Measurements from ENCODE around the gene CCL1.

CCL1 gene

DNA sequence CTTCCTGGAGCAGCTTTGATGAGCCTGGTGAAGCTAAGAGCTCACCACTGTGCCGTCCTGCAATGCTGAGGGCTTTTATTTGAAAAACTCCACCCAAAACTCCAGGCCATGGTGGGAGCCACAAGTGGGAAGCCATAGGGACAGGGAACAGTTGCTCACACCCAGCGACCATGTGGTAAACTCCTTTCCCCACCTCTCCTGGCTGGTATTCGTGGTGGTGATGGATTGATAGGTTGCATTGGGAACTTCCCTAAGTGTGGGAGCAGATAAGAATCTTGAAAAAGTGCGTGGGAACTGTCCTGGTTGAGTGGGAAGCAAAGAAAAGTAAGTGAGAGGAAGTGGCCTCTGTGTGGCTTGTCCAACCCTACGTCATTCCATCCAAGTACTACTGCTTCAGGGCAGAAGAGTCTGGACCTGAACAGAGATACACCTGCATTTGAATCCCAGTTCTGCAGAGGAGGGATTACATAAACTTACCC is at the start of gene CCL1:
CCL1 (minus strand) TSS at position 51 of the 479 bp plus-strand sequence. CDS start 72 bp downstream, outside the sequence.
- DNase-seq = no peak

GRCh38 chr17:34412534-34412933 is 49.5 kb upstream of the CCL1 start:
- DNase-seq = no peak

- no peak for DNase-seq
Measured at GRCh38 chr17:34411646-34412421, 48.8 kb upstream of the CCL1 start.

- DNase-seq = no peak
Measured at GRCh38 chr17:34409352-34409751, 46.3 kb upstream of the CCL1 start.

DNA sequence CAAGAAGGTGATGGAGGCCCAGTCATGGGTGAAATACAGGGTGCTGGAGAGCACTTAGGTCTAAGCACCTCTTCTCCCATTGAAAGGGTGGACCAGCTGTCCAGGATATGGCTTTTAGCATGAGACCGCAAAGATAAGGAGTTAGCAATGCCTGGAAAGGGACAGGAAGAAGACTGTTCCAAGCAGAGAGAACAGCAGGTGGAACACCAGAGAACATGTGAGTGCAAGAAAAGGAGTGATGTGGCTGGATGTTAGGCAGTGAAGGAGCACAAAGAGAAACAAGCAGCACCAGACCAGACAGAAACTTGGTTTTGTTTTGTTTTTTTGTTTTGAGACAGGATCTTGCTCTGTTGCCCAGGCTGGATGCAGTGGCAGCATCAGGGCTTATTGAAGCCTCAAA is 45.4 kb upstream of the CCL1 start:
- no peak for DNase-seq

- no peak for DNase-seq
Measured at GRCh38 chr17:34406226-34406625, 43.2 kb upstream of the CCL1 start.

- DNase-seq = no peak
Measured at GRCh38 chr17:34403006-34403405, 40.0 kb upstream of the CCL1 start.

- DNase-seq = no peak
Measured at GRCh38 chr17:34401165-34401564, 38.1 kb upstream of the CCL1 start.

DNA sequence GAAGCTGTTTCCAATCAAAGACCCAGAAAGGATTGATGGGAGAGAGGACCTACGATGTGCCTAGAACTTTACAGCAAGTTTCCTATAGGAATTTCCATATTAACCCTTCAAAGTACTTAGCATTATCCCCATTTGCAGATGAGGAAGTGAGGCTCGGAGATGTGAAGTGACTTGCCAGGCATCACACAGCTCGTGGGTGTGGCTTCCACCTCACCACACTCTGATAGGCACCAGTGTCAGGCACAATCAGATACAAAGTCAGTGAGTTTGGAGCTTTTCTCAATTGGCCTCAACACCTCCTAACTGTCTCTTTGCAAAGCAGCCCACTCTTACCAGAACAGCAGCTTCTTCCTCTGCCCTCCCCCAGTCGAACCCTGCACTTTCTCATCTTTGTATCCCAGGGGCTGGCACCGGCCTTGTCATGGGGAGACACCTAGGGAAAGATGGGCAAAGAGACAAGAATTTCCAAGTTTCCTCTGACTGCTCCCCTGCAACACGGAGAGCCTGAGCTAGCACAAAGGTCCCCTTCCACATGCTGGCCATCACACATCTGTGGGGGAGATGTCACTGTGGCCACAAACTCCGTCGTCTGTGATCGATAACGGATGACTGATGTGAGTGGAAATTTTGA is 37.4 kb upstream of the CCL1 start:
- no peak for DNase-seq

DNA sequence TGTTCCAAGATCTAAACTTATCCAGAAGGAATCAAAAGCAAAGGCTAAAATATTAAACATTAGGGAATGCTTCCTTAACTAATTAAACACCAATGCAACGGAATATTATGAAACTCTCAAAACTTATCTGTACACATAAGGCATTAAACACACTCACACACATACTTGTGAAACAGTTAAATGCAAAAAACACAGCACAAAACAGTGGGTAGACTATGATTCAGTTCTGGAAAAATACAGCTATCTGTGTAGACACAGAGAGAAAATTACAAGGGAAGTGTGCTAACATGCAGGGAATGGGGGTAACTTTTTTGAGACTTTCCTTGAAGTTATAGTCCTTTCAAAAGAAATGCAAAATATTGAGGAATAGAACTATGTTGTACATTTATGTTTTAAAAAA is 36.7 kb upstream of the CCL1 start:
- DNase-seq = no peak

DNA sequence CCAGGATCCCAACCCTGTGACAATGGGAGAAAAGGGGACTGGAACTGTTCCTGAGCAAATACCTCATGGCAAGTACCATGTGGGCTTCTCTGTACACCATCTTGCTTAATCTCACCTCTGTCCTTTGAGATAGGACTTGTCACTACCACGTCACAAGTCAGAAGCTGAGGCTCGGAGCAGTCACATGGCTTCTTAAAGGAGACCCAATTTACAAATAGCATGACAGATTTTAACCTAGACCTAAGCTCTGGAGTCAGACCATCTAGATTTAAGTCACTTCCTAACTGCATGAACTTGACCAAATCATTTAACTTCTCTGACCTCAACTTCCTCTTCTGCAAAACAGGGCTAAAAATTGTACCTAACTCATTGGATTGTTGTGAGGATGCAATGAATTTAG is 36.0 kb upstream of the CCL1 start:
- DNase-seq = no peak

DNA sequence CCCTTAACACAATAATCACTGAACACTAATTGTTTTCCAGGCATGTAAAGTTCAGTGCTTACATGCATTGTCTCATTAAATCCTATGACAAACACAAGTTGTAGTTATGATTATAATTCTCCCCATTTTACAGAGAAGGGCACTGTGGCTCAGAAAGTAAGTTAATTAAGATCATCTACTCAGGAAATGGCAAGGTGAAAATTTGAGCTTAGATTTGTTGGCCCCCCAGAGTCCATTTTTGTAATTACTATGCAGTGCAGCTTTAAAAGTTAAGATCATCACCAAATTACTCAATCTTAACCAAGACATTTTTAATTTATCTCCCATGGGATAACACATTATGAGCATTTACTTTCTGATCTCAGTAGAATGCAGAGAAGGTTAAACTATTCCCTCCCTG is 34.2 kb upstream of the CCL1 start:
- no peak for DNase-seq

- DNase-seq = no peak
Measured at GRCh38 chr17:34393401-34393800, 30.4 kb upstream of the CCL1 start.

GRCh38 chr17:34391241-34391640 is 28.2 kb upstream of the CCL1 start:
- no peak for DNase-seq

DNA sequence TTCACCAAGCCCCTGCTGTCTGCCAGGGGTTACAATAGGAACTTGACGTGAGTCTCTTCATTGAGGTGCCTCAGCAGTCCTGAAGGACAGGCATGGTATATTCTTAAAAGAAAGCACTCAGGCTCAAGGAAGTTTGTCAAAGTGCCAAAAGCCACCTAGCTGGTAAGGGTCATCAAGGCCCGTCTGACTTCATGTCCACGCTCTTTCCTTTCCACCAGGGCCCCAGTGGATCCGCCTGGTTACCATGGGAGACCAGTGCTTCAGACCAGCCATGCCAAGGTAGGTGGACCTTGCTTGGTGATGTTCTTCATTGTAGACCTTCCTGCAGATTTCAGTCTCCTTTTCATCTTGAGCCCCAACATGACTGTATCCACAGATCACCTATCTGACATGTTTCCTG is 27.6 kb upstream of the CCL1 start:
- no peak for DNase-seq

GRCh38 chr17:34389126-34389750 is 26.2 kb upstream of the CCL1 start:
- no peak for DNase-seq

DNA sequence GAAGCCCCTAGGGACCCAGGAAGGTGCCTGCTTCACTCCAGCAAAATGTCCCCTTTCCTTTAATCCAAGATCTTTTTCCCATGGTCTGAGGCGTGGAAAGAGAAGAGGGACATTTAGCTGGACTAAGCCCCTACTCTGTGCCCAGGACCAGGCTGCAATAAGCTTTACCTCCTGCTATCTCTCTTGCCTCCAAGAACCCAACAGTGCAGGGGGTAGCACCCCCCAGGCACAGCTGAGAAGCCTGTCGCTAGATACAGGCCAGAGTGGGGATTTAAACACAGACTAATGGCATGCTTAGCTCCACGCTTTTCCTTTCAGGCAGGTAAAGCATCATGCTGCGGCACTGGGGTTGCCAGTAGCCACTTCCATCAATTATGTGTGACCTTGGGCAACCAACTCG is 24.5 kb upstream of the CCL1 start:
- no peak for DNase-seq

DNA sequence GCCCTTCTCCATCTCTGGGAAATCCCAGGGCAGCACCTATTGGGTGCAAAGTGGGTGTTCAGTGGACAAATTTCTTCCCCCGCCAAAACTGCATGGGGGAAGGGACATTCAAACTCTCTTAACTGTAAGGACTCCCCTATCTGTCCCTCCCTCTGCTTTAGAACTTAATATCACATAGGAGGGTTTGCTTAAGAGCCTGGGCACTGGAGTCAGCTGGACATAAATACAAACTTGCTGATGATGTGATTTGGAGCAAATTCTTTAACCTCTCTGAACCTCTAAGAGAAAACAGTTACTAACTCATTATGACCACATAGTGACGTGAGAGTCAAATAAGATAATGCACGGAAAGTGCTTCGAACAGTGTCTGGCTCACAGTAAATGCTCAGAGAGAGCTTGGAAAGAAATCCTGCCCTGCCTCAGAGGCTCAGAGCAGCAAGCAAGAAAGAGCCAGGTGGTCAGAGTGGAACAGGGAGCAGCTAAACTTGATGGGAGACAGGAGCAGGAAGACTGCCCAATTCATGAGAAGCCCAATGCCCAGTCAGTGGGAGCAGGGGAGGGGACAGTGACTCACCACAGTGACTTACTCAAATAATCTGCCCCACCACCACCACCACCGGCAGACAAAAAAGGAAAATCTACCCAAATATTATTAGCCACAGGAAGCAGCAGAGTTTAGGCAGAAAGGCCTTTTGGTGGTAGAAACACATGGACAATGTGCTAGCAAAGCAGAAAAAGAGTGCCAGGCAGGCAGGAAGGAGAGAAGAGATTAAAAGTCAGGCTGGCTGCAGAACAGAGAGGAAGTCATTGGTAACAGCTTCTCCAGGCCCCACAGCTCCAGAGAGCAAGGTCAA is 23.9 kb upstream of the CCL1 start:
- no peak for DNase-seq

- no peak for DNase-seq
Measured at GRCh38 chr17:34386343-34386696, 23.3 kb upstream of the CCL1 start.

GRCh38 chr17:34384822-34385605 is 22.0 kb upstream of the CCL1 start:
- DNase-seq = no peak

DNA sequence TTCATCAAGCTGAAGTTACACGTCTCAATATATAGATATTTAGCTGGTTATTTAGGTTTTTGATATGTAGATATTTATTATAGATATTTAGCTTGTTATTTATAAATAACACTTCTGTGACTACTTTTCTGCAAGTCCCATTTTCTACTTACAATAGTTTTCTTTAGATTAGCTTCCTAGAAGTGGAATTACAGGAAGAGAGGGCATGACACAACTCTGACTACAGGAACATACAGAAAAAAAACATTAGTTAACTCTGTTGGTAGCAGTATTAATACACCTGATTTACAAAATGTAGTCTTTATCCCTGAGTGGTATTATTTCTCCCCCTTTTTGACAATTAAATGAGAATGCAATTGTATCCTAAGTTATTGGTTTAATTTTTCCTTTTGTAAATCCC is 21.2 kb upstream of the CCL1 start:
- DNase-seq = no peak

GRCh38 chr17:34383216-34383615 is 20.2 kb upstream of the CCL1 start:
- no peak for DNase-seq

Measured in activated CD4-positive, alpha-beta T cell treated with anti-CD3 and anti-CD28 coated beads for 48 hours (primary cell).